ENCODE measurements around the gene SKOR2.

SKOR2 gene, protein sequence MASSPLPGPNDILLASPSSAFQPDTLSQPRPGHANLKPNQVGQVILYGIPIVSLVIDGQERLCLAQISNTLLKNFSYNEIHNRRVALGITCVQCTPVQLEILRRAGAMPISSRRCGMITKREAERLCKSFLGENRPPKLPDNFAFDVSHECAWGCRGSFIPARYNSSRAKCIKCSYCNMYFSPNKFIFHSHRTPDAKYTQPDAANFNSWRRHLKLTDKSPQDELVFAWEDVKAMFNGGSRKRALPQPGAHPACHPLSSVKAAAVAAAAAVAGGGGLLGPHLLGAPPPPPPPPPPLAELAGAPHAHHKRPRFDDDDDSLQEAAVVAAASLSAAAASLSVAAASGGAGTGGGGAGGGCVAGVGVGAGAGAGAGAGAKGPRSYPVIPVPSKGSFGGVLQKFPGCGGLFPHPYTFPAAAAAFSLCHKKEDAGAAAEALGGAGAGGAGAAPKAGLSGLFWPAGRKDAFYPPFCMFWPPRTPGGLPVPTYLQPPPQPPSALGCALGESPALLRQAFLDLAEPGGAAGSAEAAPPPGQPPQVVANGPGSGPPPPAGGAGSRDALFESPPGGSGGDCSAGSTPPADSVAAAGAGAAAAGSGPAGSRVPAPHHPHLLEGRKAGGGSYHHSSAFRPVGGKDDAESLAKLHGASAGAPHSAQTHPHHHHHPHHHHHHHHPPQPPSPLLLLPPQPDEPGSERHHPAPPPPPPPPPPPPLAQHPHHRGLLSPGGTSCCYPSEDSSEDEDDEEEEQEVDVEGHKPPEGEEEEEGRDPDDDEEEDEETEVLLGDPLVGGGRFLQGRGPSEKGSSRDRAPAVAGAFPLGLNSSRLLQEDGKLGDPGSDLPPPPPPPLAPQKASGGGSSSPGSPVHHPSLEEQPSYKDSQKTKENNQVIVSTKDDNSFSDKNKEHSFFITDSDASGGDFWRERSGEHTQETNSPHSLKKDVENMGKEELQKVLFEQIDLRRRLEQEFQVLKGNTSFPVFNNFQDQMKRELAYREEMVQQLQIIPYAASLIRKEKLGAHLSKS

GRCh38 chr18:47251289-47252120 is at the start of gene SKOR2:
SKOR2 (minus strand) TSS chr18:47251660; CDS start chr18:47249183, 2,477 bp downstream.
- DNase-seq (ENCODE audit: low spot score) = no peak

DNA sequence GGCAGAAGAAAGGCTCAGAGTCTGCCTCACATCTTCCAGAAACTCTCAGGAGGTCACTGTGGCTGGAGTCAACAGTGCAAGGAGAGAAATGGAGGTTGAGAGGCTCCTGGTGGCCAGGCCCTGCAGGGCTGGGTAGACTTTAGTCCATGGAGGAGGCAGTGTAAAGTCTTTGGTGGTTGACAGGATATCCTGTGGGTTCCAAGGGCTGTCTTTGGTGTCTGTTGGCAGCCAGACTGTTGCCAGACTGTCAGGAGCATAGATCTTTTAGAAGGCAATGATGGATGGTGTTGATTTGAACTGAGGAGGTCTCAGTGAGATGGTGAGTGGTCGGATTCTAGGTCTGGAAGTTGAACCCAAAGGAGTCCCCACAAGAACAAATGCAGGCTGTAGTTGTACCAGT is 45.0 kb upstream of the SKOR2 start:
- DNase-seq (ENCODE audit: low spot score) = no peak

GRCh38 chr18:47294801-47295200 is 43.3 kb upstream of the SKOR2 start:
- no peak for DNase-seq (ENCODE audit: low spot score)

DNA sequence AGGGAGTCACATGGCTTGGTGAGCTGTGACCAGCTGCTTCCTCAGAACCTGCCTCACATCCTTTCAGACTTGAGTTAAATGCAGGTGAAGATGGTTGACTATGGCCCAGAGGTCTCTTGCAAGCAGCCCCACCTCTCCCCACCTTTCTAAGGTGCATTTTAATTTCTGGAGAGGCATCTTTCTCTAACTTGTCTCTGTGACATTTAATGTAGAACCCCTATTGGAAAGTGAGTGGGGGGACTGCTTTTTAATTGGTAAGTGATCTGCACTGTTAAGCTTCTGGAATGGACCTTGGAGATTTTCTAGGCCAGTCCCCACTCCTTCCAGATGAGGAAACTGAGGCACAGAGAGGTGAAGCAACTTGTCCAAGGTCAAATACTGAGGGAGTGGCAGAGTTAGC is 37.3 kb upstream of the SKOR2 start:
- DNase-seq (ENCODE audit: low spot score) = no peak

DNA sequence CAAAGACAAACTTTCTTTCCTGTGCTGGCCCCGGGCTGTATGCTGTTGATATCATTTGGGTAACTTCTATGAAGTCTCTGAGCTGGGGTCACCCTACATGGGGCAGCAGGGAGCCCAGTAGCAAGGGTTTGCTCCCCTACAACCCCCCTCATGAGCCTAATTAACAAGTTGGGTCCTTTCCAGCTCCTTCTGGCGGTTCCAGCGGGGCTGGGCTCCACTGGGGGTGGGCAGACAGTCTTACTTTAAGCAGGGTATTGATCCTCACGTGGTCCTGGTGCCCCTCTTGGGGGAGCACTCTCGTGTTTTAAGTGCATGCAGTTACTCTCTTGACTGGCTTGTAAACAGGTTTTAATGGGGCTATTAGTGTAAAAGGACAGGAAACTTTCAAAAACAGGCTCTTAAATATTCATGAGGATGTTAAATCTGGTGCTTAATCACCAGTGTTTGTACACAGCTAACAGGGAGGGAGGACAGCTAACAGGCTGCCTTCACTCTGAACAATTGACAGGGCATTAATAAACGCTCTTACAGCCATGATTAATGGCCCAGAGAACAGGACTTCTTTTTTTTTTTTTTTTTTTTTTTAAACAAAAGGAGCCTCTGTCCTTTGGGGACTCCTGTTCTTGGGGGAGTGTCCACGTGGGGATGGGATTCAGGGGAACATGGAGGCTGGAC is 36.6 kb upstream of the SKOR2 start:
- no peak for DNase-seq (ENCODE audit: low spot score)

DNA sequence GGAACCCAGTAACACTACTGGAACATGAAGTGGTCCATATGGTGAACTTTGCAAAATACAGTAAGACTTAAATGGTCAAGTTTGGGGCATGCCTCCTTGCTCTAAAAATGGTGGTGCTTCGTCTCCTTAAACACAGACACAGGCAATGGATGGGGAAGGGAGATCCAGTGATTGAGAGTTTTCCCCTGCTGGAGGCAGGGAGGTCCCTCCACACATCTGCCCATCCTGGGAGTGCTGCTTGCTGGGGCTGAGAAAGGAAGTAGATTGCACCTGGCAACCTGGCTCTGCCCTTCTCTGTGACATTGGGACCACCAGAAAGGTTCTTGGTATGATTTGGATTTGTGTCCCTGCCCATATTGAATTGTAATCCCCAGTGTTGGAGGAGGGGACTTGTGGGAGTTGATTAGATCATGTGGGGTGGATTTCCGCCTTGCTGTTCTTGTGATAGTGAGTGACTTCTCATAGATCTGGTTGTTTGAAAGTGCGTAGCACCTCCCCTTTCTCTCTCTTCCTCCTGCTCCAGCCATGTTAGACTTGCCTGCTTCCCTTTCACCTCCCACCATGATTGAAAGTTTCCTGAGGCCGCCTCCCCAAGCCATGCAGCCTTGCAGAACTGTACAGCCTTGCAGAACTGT is 35.4 kb upstream of the SKOR2 start:
- no peak for DNase-seq (ENCODE audit: low spot score)

GRCh38 chr18:47285456-47285855 is 34.0 kb upstream of the SKOR2 start:
- DNase-seq (ENCODE audit: low spot score) = no peak

DNA sequence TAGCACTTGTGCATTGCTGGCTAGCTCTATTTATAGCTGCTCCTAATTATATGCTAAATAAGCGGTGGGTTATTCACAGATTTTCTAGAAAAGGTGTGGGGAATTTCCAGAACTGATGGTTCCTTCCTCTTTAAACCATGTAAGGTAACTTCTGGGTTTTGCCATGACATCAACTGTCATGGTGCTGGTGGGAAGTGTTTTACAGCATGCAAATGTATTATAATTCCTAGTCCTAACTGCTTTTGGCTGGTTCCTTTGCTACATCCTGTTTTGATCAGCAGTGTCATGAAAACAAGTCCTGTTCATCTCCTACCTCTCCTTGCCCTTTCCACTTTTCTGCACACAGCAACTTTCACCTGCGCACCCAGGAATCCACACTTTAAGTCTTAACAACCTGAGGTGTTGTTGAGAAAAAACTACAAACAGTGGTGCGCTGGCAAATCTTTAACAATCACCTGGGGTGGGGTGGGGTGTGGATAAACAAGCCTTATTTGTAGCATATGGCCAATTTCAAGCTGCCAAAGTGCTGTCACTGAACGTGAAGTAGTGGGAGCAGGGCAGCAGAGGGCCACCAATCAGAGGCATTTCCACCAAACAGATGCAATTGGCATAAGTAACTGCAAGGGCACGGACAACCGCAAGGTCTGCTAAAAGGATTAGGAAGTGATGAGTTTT is 33.4 kb upstream of the SKOR2 start:
- DNase-seq (ENCODE audit: low spot score) = no peak

- no peak for DNase-seq (ENCODE audit: low spot score)
These were observed 32.0 kb upstream of the SKOR2 start for GRCh38 chr18:47283476-47283875.

GRCh38 chr18:47280121-47280520 is 28.7 kb upstream of the SKOR2 start:
- DNase-seq (ENCODE audit: low spot score) = no peak

DNA sequence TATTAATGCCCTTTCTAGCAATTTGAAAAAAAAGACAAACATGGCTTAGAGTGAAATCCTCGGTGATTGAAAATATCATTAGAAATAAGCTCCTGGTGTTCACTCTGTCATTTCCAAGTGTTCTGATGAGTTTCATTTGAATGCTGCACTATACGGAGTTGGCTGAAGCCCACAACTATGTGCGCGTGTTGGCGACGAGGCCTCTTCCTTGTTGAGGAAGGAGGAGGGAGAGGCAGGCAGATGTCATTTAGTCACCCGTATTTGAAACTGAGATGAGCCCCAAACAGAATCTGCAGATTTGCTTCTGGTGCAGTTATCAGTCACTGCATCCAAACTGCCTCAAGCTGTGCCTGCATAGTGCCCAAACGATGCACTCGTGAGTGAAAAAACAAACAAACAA is 23.5 kb upstream of the SKOR2 start:
- DNase-seq (ENCODE audit: low spot score) = no peak

DNA sequence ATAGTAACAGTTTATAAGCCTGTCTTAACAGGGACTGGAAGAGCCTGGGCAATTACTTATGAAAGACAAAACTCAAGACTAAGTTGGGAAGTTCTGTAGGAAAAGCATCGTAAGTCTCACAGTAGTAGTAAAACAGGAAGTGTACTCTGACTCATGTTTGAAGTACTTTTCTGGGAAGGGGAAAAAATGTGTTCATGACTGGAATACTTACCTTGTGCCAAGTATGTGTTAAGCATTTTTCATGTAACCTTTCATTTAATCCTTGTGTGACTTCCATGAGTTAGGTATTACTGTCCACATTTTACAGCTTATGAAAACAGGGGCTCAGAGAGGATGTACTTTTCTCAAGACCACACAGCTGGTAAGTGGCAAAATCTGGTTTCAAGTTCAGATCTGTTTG is 13.7 kb upstream of the SKOR2 start:
- no peak for DNase-seq (ENCODE audit: low spot score)

DNA sequence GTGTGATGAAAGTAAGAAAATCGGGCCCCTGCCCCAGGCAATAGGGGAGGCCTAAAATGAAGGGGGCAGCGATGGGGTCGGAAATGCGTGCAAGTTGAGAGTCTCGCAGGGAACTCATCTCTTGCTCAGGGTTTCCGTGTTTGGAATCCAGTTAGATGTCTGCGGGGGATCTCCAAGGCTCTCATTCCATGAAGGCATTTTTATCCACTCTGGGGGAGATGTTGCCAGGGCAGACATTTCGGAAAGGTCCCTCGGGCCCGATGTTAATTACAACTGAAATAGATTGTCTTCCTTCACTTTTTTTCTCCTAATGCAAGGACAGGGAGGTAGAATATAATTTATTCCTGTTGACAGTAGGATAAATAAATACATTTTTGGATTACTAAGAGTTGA is 12.8 kb upstream of the SKOR2 start:
- no peak for DNase-seq (ENCODE audit: low spot score)

- no peak for DNase-seq (ENCODE audit: low spot score)
These were observed 12.2 kb upstream of the SKOR2 start for GRCh38 chr18:47263430-47264307.

GRCh38 chr18:47263150-47263429 is 11.6 kb upstream of the SKOR2 start:
- no peak for DNase-seq (ENCODE audit: low spot score)

DNA sequence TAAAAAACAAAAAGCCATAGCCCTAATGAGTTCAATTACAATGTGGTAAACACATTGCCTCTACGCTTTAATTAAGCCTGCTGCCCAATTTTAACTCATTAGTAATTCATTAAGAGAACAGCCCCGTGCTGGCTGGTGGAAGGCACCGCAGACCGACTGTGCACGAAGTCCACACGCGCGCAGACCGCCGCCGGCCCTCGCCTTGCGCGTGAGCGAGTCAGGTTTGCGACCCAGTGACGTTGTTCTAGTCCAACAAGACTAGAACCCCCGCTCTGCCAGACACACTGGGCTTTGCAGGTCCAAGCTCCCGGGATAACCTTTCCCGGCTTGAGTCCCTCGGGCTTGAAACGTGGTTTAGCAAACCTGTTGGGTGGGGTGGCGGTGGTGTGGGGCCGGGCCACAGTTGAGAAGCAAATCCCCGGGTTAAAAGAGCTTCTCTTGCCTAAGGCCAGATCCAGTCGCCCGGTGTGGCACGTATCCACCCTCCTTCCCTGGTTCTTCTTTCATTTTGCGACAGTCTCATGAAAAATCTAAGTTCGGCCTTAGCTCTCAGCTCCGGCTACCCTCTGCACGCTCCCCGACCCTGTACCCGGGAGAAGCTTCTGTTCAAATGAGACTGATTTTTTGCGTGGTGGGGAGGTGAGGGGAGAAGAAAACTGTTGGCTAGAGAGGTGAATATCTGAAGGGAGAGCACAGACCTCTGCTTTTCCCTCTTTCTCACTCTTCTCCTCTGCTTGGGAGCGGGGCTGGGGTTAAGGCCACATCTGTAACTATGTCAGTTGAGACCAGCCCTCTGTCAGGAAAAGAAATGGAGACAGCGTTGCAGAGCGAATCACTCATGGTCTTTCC is 11.1 kb upstream of the SKOR2 start:
- DNase-seq (ENCODE audit: low spot score) = no peak

DNA sequence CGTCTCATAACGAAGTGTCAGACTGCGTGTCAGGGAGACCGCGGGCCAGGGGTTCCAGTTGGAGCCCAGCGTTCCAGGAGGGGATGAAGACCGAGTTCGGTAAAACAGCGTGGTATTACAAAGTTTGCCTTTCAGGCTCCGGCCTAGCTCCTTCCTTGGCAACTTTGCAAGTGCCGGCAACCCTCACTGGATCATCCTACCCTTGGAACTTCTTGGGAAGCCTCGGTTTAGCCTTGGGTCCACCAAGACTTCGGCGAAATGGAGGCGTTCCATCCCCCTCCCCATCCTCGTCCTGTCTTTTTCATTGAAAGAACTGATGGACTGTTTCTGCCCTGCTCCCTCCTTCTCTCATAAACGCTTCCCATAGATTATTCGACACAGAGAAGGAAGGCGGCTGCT is 10.4 kb upstream of the SKOR2 start:
- DNase-seq (ENCODE audit: low spot score) = no peak

DNA sequence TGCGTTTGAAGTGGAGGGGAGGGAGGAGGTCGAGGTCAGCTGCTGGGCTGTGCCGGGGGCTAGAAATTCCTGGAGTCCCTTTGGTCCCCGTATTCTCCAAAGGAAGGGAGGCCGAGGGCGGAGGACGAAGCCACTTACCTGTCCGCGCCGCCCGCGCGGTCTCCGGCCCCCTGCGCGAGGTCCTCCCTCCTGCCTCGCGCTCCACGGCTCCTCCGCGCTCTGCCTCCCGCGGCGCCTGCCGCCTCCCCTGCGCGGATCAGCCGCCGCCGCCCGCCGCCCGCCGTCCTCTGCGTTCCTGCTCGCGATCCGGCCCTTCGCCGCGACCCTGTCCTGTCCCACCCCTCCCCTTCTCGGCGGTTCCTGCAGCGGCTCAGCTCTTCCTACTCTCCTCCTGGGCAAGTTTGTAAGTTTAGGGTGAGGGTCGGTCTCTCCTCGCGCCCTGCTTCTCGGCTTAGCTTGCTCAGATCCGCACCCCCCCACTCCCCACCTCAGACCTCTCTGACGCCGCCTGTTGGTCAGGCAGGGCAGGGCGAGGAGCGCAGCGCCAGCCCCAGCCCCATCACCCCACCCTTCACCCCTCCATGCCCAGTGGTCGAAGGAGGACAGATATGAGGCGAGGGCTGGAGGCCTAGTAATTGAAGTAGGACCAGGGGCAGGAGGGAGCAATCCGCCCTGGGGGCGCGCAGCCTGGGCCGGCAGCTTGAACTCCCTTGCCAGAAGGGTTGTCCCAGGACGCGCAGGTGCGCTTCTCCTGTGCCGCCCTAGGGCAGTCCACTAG is 9.7 kb upstream of the SKOR2 start:
- no peak for DNase-seq (ENCODE audit: low spot score)
